ENCODE data around the gene GGTLC2. TPM values are rescaled to one million over a fixed set of nuclear protein-coding genes. Genes with fewer than 3 reads are reported as not detected.
"Not testable (repeated sequence)": the region's sequence is repeated elsewhere in the genome, so short reads cannot be mapped to it uniquely, and the experiment has no call there.

GGTLC2 gene
- total RNA-seq, 1 donor from 2014 or later = not detected

DNA sequence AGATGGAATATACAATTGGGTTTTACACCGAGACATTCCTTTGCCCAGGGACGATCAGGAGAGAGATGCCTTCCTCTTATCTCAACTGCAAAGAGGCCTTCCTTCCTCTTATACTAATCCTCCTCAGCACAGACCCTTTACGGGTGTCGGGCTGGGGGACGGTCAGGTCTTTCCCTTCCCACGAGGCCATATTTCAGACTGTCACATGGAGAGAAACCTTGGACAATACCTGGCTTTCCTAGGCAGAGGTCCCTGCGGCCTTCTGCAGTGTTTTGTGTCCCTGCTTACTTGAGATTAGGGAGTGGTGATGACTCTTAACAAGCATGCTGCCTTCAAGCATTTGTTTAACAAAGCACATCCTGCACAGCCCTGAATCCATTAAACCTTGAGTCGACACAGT is 5.3 kb downstream of the GGTLC2 start:
- not testable (repeated sequence) for H3K27me3 Mint-ChIP-seq (ENCODE audit: unreplicated experiment); DNase-seq (ENCODE audit: low spot score); H3K9me3 Mint-ChIP-seq (ENCODE audit: unreplicated experiment); H3K27ac Mint-ChIP-seq (ENCODE audit: unreplicated experiment); H3K36me3 Mint-ChIP-seq (ENCODE audit: low read depth, unreplicated experiment); H3K4me1 Mint-ChIP-seq (ENCODE audit: unreplicated experiment); H3K4me3 Mint-ChIP-seq (ENCODE audit: unreplicated experiment)

DNA sequence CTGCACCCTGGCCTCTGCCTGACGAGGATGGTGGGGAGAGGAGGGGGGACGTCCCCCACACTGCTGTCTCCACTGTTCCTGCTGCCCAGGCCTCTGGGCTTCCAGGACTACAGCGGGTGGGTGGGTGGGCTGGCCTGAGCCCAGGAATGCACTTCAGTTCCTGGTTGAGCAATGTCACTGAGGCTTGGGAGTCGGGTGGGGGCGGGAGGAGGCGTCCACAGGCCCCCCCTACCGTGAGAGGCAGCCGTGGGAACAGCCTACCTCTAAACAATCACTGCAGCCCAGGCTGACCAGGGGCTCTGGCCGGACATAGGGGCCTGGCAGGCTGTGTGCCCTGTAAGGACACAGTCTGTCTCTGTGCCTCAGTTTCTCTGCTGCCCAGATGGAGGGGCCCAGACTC is 6.0 kb downstream of the GGTLC2 start:
- not testable (repeated sequence) for H3K9me3 Mint-ChIP-seq (ENCODE audit: unreplicated experiment); DNase-seq (ENCODE audit: low spot score); H3K4me3 Mint-ChIP-seq (ENCODE audit: unreplicated experiment); H3K36me3 Mint-ChIP-seq (ENCODE audit: low read depth, unreplicated experiment); H3K27ac Mint-ChIP-seq (ENCODE audit: unreplicated experiment); H3K4me1 Mint-ChIP-seq (ENCODE audit: unreplicated experiment); H3K27me3 Mint-ChIP-seq (ENCODE audit: unreplicated experiment)

DNA sequence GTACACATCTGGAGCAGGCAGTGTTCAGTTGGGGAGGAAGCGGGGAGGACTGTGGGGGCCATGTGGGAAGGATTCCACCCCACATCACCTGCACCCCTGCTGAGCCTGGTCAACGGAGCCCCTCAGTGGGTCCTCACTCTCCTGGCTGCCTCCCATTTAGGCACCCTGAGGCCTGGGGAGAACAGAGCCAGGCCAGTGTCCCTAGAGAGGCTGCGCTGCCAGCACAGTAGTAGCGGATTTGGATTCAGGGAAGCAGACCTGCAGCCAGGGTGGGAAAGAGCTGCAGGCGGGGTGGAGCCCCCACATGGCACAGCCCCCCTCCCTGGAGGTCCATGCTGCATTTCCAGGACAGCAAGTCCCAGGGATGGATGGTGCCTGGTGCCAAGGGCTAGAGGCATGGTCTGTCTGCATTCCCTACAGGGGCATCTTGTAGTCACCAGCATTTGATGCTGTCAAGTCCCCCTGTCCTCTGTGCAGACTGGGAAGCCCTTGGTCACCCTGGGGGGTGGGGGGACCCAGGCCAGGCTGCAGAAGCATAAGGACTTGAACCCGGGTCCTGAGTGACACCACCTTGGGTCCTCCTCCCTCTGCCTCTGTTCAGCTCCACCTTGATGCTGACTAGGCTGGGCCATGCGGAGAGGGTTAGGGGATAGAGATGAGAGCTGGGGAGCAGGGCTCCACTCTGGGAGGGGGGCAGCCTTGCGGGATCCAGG is 6.5 kb downstream of the GGTLC2 start:
- not testable (repeated sequence) for H3K4me3 Mint-ChIP-seq (ENCODE audit: unreplicated experiment); DNase-seq (ENCODE audit: low spot score); H3K4me1 Mint-ChIP-seq (ENCODE audit: unreplicated experiment); H3K27ac Mint-ChIP-seq (ENCODE audit: unreplicated experiment); H3K9me3 Mint-ChIP-seq (ENCODE audit: unreplicated experiment); H3K27me3 Mint-ChIP-seq (ENCODE audit: unreplicated experiment); H3K36me3 Mint-ChIP-seq (ENCODE audit: low read depth, unreplicated experiment)

DNA sequence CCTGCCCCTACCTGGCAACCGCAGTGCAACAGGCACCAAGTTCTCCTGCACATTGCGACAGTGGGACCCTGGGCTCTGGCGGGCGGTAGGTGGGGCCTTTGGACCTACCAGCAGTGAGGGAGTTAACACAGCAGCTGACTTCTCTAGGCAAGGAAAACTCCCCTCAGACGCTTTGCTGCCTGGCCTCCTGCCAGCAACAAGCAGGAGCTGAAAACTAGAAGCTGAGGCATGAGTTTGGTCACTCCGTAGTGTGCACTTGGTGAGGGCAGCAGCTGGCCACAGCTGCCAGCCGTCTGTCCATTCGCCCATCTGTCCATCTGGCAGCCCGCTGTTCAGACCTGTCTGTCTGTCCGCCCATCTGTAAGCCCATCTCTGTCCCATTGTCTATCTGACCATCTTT is 7.2 kb downstream of the GGTLC2 start:
- H3K27ac Mint-ChIP-seq (ENCODE audit: unreplicated experiment); H3K9me3 Mint-ChIP-seq (ENCODE audit: unreplicated experiment); H3K27me3 Mint-ChIP-seq (ENCODE audit: unreplicated experiment); H3K4me1 Mint-ChIP-seq (ENCODE audit: unreplicated experiment); DNase-seq (ENCODE audit: low spot score); H3K36me3 Mint-ChIP-seq (ENCODE audit: low read depth, unreplicated experiment); H3K4me3 Mint-ChIP-seq (ENCODE audit: unreplicated experiment): not testable (repeated sequence)

DNA sequence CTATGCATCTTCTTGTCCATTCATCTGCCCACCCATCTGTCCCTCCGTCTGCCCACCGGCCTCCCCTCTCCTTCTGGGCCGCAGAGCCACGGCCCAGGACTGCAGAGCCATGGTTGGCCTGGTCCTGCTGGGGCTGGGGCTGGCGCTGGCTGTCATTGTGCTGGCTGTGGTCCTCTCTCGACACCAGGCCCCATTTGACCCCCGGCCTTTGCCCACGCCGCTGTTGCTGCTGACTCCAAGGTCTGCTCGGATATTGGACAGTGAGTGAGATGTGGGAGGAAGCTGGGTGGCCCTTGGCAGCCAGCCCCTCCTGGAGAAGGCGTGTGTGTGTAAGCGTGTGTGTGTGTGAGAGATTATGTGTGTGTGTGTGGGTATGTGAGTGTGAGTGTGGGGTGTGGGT is 7.7 kb downstream of the GGTLC2 start:
- not testable (repeated sequence) for H3K4me1 Mint-ChIP-seq (ENCODE audit: unreplicated experiment); DNase-seq (ENCODE audit: low spot score); H3K27ac Mint-ChIP-seq (ENCODE audit: unreplicated experiment); H3K27me3 Mint-ChIP-seq (ENCODE audit: unreplicated experiment); H3K9me3 Mint-ChIP-seq (ENCODE audit: unreplicated experiment); H3K36me3 Mint-ChIP-seq (ENCODE audit: low read depth, unreplicated experiment); H3K4me3 Mint-ChIP-seq (ENCODE audit: unreplicated experiment)

DNA sequence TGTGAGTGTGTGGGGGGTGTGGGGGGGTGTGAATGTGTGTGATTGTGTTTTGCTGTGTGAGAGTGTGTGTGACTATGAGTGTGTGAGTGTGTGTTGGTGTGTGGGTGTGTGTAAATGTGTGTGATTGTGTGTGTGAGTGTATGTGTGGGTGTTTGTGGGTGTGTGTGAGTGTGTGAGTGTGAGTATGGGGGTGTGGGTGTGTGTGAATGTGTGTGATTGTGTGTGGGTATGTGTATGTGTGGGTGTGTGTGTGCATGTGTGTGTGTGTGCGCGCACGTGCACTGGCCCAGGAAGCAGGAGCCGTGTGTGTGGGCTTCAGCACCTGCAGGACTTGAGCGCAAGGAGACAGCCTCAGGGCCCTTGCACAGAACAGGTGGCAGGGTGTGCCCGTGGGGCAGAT is 8.2 kb downstream of the GGTLC2 start:
- DNase-seq (ENCODE audit: low spot score) = not testable (repeated sequence)

DNA sequence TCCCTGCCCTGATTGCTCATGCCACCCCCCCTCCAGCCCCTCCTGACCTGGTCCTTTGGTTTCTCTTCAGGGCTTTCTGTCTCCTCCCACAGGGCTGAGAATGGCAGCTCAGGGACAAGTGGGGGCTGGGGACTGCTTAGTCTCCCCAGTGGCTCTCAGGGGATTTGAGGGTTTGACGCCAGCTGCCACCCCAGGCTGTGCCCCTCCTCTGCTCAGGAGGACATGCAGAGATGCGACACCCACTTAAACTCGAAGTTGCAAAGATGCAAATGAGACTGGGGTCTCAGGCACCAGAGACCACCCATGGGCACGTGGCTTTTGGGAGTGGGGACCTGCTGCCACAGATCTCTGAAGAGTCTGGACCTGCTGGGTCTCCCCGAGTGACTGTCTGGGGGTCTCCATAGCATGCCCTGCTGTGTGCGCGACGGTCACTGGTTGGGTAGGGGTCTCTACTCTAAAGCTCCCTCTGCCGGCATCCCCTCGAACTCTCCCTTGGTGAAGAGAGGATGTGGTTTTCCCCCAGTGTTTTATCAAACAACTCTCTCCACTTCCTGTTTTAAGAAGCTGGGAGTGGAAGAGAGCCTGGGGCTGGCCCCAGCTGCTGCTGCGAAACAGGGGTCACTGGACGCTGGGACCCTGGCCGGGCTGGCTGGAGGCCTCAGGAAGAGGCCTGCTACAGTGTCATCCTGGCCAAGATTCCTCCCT is 9.4 kb downstream of the GGTLC2 start:
- not testable (repeated sequence) for DNase-seq (ENCODE audit: low spot score); H3K36me3 Mint-ChIP-seq (ENCODE audit: low read depth, unreplicated experiment); H3K4me1 Mint-ChIP-seq (ENCODE audit: unreplicated experiment); H3K27me3 Mint-ChIP-seq (ENCODE audit: unreplicated experiment); H3K27ac Mint-ChIP-seq (ENCODE audit: unreplicated experiment); H3K9me3 Mint-ChIP-seq (ENCODE audit: unreplicated experiment); H3K4me3 Mint-ChIP-seq (ENCODE audit: unreplicated experiment)

More for the DNA sequence above, 8.2 kb downstream of the GGTLC2 start:
- peak overlapping the region; percentile 23 for H3K4me3 Mint-ChIP-seq (ENCODE audit: unreplicated experiment)
- H3K4me1 Mint-ChIP-seq (ENCODE audit: unreplicated experiment); H3K27me3 Mint-ChIP-seq (ENCODE audit: unreplicated experiment); H3K36me3 Mint-ChIP-seq (ENCODE audit: low read depth, unreplicated experiment); H3K27ac Mint-ChIP-seq (ENCODE audit: unreplicated experiment); H3K9me3 Mint-ChIP-seq (ENCODE audit: unreplicated experiment): not testable (repeated sequence)

DNA sequence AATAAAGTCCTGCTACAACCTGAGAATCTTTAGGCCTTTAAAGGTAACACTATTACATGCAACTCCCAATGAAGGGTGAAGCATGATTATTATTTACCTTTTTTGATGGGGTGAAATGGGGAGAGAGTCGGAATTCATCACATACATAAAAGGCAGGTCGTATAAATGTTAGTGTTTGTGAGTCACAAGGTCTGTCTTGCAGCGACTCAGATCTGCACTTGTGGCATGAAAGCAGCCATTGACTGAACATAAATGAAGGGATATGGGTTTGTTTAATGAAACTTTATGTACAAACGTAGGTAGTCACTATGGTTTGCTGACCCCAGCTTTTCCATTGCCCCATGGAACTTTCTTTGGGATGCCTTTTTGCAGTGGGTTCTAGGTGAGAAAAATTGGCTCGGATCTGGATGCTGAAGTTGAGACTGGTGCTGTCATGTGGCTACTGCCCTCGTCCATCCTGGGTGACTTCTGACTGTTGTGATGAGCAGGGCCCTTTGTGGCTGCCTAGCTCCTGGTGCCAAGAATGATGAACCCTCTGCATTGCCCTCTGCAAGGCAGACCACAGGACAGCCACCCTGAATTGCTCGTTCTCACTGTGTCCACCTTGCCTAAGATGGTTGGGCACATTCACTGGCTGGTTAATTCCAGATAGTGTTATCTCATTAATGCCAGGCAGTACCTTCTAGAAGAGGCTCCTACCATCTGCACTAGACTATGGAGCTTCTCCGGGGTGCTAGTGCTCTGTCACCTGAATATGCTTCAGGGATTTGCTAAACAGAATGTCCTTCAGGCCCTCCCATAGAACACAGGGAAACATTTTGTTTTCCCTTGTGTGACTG is 11.3 kb downstream of the GGTLC2 start:
- Mint-ChIP-seq H3K27me3 (ENCODE audit: unreplicated experiment) (peaks cover 3% of the 10 kb centered on the region), H3K36me3 (ENCODE audit: low read depth, unreplicated experiment) (no peaks in the 10 kb centered on the region), H3K27ac (ENCODE audit: unreplicated experiment) (no peak overlapping the region), H3K4me3 (ENCODE audit: unreplicated experiment) (no peak overlapping the region), H3K9me3 (ENCODE audit: unreplicated experiment) (no peaks in the 10 kb centered on the region), H3K4me1 (ENCODE audit: unreplicated experiment) (peaks cover 6% of the 10 kb centered on the region)
- no peak for DNase-seq (ENCODE audit: low spot score)
- TF ChIP-seq, protein P1, sequence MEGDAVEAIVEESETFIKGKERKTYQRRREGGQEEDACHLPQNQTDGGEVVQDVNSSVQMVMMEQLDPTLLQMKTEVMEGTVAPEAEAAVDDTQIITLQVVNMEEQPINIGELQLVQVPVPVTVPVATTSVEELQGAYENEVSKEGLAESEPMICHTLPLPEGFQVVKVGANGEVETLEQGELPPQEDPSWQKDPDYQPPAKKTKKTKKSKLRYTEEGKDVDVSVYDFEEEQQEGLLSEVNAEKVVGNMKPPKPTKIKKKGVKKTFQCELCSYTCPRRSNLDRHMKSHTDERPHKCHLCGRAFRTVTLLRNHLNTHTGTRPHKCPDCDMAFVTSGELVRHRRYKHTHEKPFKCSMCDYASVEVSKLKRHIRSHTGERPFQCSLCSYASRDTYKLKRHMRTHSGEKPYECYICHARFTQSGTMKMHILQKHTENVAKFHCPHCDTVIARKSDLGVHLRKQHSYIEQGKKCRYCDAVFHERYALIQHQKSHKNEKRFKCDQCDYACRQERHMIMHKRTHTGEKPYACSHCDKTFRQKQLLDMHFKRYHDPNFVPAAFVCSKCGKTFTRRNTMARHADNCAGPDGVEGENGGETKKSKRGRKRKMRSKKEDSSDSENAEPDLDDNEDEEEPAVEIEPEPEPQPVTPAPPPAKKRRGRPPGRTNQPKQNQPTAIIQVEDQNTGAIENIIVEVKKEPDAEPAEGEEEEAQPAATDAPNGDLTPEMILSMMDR (IDR thresholded peaks at IDR 0.05; ENCODE audit: unreplicated experiment) = no peak
